Activated T-cell treated with anti-CD3 and anti-CD28 coated beads, Interleukin-2, amount 50 U/mL, for 4 hours (primary cell): Measurements from ENCODE around the gene TP73. TPM values are rescaled to one million over a fixed set of nuclear protein-coding genes. Genes with fewer than 3 reads are reported as not detected.

Experiments used
- ATAC-seq, 2 donors: fragments of 200-7000 bp; cut with Tn5 transposase; one replicate each; pipeline ENCODE4 v1.10.0; 2021
- DNase-seq: peaks from one replicate; pipeline ENCODE4 v3.0.0-alpha.2; 2020
- H3K27me3 Mint-ChIP-seq: one replicate; pipeline ENCODE4 v1.8.0; 2021; ENCODE audit warnings: low read depth, mixed read lengths
- H3K36me3 Mint-ChIP-seq: one replicate; pipeline ENCODE4 v1.8.0; 2022; ENCODE audit warnings: mixed read lengths; ENCODE audit not compliant: insufficient read depth
- H3K4me1 Mint-ChIP-seq: one replicate; pipeline ENCODE4 v1.8.0; 2021; ENCODE audit warnings: low read depth, mixed read lengths
- H3K4me3 Mint-ChIP-seq: one replicate; pipeline ENCODE4 v1.8.0; 2021; ENCODE audit warnings: mild to moderate bottlenecking, moderate library complexity, mixed read lengths
- H3K9me3 Mint-ChIP-seq: one replicate; pipeline ENCODE4 v1.8.0; 2021; ENCODE audit warnings: mixed read lengths
- total RNA-seq, 3 donors: library from RNA; stranded (reverse); gene quantifications; one replicate each; pipeline ENCODE4 v1.2.1, GENCODE V29; 2021

The TP73 gene
- total RNA-seq, 3 donors from 2014 or later, result 0.05 to 0.16 (median 0.08) TPM

GRCh38 chr1:3768811-3769390 is 116.6 kb downstream of the TP73 start:
- peaks cover 3% of the 10 kb centered on the region for H3K27me3 Mint-ChIP-seq
- no peaks in the 10 kb centered on the region for H3K36me3 Mint-ChIP-seq
- ATAC-seq (no peak), DNase-seq (no peak)
- peaks cover 10% of the 10 kb centered on the region for H3K4me1 Mint-ChIP-seq
- H3K4me3 Mint-ChIP-seq, result no peak overlapping the region
- no peaks in the 10 kb centered on the region for H3K9me3 Mint-ChIP-seq

GRCh38 chr1:3770047-3770765 is 117.9 kb downstream of the TP73 start:
- H3K4me1 Mint-ChIP-seq, result peaks cover 10% of the 10 kb centered on the region
- H3K27me3 Mint-ChIP-seq, result peaks cover 3% of the 10 kb centered on the region
- H3K9me3 Mint-ChIP-seq, result no peaks in the 10 kb centered on the region
- DNase-seq (no peak), ATAC-seq (no peak)
- H3K4me3 Mint-ChIP-seq, result peak overlapping the region; percentile 42
- H3K36me3 Mint-ChIP-seq, result no peaks in the 10 kb centered on the region

GRCh38 chr1:3771108-3772026 is 119.1 kb downstream of the TP73 start:
- ATAC-seq, result peak in 1 of 2 donors; percentile 3
- Mint-ChIP-seq H3K4me1 (peaks cover 15% of the 10 kb centered on the region), H3K4me3 (peak overlapping the region; percentile 74), H3K36me3 (no peaks in the 10 kb centered on the region), H3K27me3 (peaks cover 3% of the 10 kb centered on the region), H3K9me3 (no peaks in the 10 kb centered on the region)
- no peak for DNase-seq

- no peaks in the 10 kb centered on the region for H3K9me3 Mint-ChIP-seq
- H3K36me3 Mint-ChIP-seq, result no peaks in the 10 kb centered on the region
- peak; percentile 85 to 87 for ATAC-seq
Measured at GRCh38 chr1:3772027-3772714, 119.9 kb downstream of the TP73 start.

GRCh38 chr1:3772715-3773571 is 120.6 kb downstream of the TP73 start, which contains the start of gene SMIM1:
TSS of gene SMIM1 (plus strand) at chr1:3772749. CDS start at chr1:3775374, 2,625 bp downstream.
- Mint-ChIP-seq H3K9me3 (no peaks in the 10 kb centered on the region), H3K4me1 (peaks cover 15% of the 10 kb centered on the region), H3K27me3 (no peaks in the 10 kb centered on the region), H3K4me3 (peak within 1 kb of the TSS; percentile 74), H3K36me3 (no peaks in the 10 kb centered on the region)
- no peak for ATAC-seq
- no peak for DNase-seq

More at GRCh38 chr1:3772027-3772714, 119.9 kb downstream of the TP73 start:
- Mint-ChIP-seq H3K4me1 (peaks cover 15% of the 10 kb centered on the region), H3K4me3 (peak overlapping the region; percentile 74), H3K27me3 (peaks cover under 1% of the 10 kb centered on the region)
- peak; percentile 80 for DNase-seq

- ATAC-seq (no peak), DNase-seq (no peak)
- Mint-ChIP-seq H3K4me3 (no peak overlapping the region), H3K9me3 (no peaks in the 10 kb centered on the region), H3K36me3 (no peaks in the 10 kb centered on the region), H3K4me1 (peaks cover 15% of the 10 kb centered on the region), H3K27me3 (no peaks in the 10 kb centered on the region)
Measured at GRCh38 chr1:3773572-3774275, 121.4 kb downstream of the TP73 start.

- Mint-ChIP-seq H3K4me1 (peaks cover 15% of the 10 kb centered on the region), H3K9me3 (no peaks in the 10 kb centered on the region), H3K36me3 (no peaks in the 10 kb centered on the region), H3K4me3 (no peak overlapping the region), H3K27me3 (no peaks in the 10 kb centered on the region)
- ATAC-seq, result no peak
- DNase-seq, result no peak
Measured at GRCh38 chr1:3774276-3774945, 122.1 kb downstream of the TP73 start.

- H3K4me1 Mint-ChIP-seq, result peaks cover 15% of the 10 kb centered on the region
- H3K36me3 Mint-ChIP-seq, result peaks cover 5% of the 10 kb centered on the region
- no peak overlapping the region for H3K4me3 Mint-ChIP-seq
- DNase-seq, result no peak
- no peaks in the 10 kb centered on the region for H3K27me3 Mint-ChIP-seq
- no peak for ATAC-seq
- no peaks in the 10 kb centered on the region for H3K9me3 Mint-ChIP-seq
Measured at GRCh38 chr1:3774946-3775489, 122.7 kb downstream of the TP73 start.

GRCh38 chr1:3775490-3776230 is 123.3 kb downstream of the TP73 start:
- no peak overlapping the region for H3K4me3 Mint-ChIP-seq

GRCh38 chr1:3776231-3776961 is 124.1 kb downstream of the TP73 start:
- no peak for ATAC-seq
- Mint-ChIP-seq H3K4me1 (peaks cover 9% of the 10 kb centered on the region), H3K4me3 (no peak overlapping the region), H3K9me3 (no peaks in the 10 kb centered on the region), H3K27me3 (no peaks in the 10 kb centered on the region), H3K36me3 (peaks cover 10% of the 10 kb centered on the region)
- DNase-seq, result no peak

More at GRCh38 chr1:3775490-3776230, 123.3 kb downstream of the TP73 start:
- peak; percentile 20 to 29 for ATAC-seq
- peak; percentile 26 for DNase-seq
- Mint-ChIP-seq H3K4me1 (peaks cover 13% of the 10 kb centered on the region), H3K9me3 (no peaks in the 10 kb centered on the region), H3K36me3 (peaks cover 10% of the 10 kb centered on the region), H3K27me3 (no peaks in the 10 kb centered on the region)

GRCh38 chr1:3777078-3777547 is 124.8 kb downstream of the TP73 start:
- H3K27me3 Mint-ChIP-seq, result no peaks in the 10 kb centered on the region
- no peaks in the 10 kb centered on the region for H3K9me3 Mint-ChIP-seq
- H3K4me1 Mint-ChIP-seq, result peaks cover 4% of the 10 kb centered on the region
- H3K36me3 Mint-ChIP-seq, result peaks cover 10% of the 10 kb centered on the region
- ATAC-seq (no peak), DNase-seq (no peak)
- H3K4me3 Mint-ChIP-seq, result no peak overlapping the region
